HG03571 (cell line): ENCODE measurements around the gene NOTUM.

Experiments
- ATAC-seq: cut with Tn5 transposase; IDR thresholded peaks from one replicate; pipeline ENCODE4 v1.9.1; 2021; ENCODE audit not compliant: unreplicated experiment

Gene NOTUM

GRCh38 chr17:81940538-81941483 is 20.2 kb downstream of the NOTUM start:
- ATAC-seq: no peak

- ATAC-seq: no peak
Measured at GRCh38 chr17:81939881-81940385, 21.1 kb downstream of the NOTUM start.

GRCh38 chr17:81939218-81939617 is 21.8 kb downstream of the NOTUM start:
- no peak for ATAC-seq

GRCh38 chr17:81935709-81936084 is 25.3 kb downstream of the NOTUM start:
- ATAC-seq: no peak

- no peak for ATAC-seq
Measured at GRCh38 chr17:81934850-81935708, 25.9 kb downstream of the NOTUM start.

- ATAC-seq: no peak
Measured at GRCh38 chr17:81934098-81934757, 26.8 kb downstream of the NOTUM start.

- no peak for ATAC-seq
Measured at GRCh38 chr17:81933178-81933699, 27.7 kb downstream of the NOTUM start.

GRCh38 chr17:81932333-81932983 is 28.5 kb downstream of the NOTUM start:
- no peak for ATAC-seq

GRCh38 chr17:81931557-81932332 is 29.2 kb downstream of the NOTUM start:
- no peak for ATAC-seq

- ATAC-seq: no peak
Measured at GRCh38 chr17:81931189-81931556, 29.8 kb downstream of the NOTUM start.

- ATAC-seq: no peak
Measured at GRCh38 chr17:81930142-81931125, 30.6 kb downstream of the NOTUM start.

- ATAC-seq: no peak
Measured at GRCh38 chr17:81929253-81930141, 31.5 kb downstream of the NOTUM start.

- no peak for ATAC-seq
Measured at GRCh38 chr17:81928544-81929252, 32.3 kb downstream of the NOTUM start.

- ATAC-seq: peak; percentile 46
Measured at GRCh38 chr17:81927653-81928543, 33.1 kb downstream of the NOTUM start, which contains the start of gene MAFG. TSS of gene MAFG (minus strand) at chr17:81927735. CDS start at chr17:81923185, 4,550 bp downstream.

GRCh38 chr17:81927152-81927652 is 33.8 kb downstream of the NOTUM start:
- ATAC-seq: no peak
